Measurements from ENCODE around the gene ABCA2.
"Not testable (repeated sequence)": the region's sequence is repeated elsewhere in the genome, so short reads cannot be mapped to it uniquely, and the experiment has no call there.

ABCA2 gene

DNA sequence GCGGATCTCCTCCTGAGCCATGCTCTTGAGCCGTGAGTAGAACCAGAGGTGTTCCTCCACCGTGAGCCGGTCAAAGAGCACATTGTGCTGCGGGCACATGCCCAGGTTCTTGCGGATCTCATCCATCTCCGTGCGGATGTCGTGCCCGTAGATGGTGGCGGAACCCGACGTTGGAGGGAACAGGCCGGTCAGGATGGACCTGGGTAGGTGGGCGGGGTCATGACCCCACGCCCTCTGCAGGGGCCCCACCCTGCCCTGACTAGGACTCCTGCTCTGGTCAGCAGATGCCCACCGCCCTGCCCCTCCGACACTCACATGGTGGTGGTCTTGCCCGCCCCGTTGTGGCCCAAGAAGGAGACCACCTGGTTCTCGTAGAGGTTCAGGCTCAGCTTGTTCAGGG is 12.1 kb downstream of the ABCA2 start:
- DNase-seq (ENCODE audit: low read depth), result no peak

DNA sequence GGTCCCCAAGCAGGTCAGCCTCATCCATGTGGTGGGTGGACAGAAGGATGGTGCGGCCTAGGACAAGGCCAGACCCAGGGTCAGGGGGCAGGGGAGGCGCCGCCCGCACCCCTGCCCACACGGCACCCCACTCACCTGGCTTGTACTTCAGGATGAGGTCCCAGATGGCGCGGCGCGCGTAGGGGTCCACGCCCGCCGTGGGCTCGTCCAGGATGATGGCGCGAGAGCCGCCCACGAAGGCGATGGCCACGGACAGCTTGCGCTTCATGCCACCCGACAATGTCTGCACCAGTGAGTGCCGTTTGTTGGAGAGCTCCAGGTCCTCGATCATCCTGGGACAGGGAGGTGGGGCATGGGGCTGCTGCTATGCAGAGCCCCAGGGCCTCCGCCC is 12.5 kb downstream of the ABCA2 start:
- no peak for DNase-seq (ENCODE audit: low read depth)

DNA sequence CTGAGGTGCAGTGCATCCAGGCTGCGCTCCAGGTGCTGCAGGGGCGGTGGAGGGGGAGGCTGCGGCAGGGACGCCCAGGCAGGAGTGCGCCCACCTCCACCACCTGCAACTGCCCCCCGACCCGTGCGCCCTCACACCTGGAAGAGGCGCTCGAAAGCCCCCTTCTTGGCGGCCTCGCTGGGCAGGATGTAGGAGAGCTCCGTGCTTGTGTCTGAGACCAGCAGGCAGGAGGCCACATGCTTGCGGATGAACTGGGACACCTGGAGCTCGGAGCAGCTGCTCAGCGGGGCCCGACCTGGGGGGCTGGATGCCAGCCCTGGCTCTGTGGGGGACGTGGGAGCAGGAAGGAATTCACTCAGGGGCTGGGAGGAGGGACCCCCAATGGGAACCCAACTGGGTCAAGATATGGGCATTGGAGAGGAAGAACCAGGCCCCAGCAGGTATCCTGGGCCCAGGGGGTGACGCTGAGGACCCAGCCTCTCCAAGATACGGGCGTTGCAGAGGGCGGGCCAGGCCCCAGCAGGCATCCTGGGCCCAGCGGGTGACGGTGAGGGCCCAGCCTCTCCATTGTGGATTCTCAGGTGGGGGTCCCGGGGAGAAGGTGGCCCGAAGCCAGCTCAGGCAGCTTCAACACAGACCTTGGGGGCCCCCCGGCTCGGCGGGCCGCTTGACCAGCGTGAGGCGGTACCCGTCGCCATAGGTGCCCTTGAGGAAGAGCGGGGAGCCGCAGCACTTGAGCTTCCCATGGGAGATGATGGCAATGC is 13.1 kb downstream of the ABCA2 start:
- no peak for DNase-seq (ENCODE audit: low read depth)

DNA sequence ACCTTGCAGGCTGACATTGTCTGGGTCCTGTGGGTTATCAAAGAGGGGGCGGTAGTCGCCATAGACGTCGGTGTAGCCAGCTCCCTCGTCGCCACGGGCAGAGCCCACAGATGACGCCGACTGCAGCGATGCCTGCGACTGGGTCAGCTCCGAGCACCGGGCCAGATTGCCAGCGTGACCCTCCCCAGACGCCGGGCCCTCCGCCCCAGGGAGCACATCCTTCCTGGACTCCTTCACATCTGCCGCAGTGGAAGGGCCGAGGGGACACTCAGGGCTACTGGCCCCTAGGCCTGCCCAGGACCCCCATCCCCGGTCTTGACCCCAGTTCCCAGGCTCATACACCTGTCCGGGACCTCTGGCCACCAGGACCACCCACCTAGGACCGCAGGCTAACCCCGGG is 13.9 kb downstream of the ABCA2 start:
- no peak for DNase-seq (ENCODE audit: low read depth)

DNA sequence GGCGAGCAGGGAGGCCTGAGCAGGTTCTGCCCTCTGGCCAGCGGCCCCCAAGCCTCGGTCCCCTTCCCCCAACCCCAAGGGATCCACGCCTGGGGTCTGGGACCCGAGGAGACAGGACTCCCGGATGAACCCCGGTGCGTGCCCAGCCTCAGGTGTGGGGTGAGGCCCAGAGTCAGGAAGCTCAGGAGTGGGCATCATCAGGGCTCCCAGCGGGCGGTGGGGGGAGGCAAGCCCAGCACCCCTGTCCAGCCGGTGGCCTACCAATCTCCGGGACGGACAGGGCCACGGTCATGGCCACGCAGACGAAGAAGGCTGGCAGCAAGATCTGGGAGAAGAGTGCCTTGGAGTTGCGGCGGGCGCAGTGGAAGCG is 14.5 kb downstream of the ABCA2 start:
- no peak for DNase-seq (ENCODE audit: low read depth)

DNA sequence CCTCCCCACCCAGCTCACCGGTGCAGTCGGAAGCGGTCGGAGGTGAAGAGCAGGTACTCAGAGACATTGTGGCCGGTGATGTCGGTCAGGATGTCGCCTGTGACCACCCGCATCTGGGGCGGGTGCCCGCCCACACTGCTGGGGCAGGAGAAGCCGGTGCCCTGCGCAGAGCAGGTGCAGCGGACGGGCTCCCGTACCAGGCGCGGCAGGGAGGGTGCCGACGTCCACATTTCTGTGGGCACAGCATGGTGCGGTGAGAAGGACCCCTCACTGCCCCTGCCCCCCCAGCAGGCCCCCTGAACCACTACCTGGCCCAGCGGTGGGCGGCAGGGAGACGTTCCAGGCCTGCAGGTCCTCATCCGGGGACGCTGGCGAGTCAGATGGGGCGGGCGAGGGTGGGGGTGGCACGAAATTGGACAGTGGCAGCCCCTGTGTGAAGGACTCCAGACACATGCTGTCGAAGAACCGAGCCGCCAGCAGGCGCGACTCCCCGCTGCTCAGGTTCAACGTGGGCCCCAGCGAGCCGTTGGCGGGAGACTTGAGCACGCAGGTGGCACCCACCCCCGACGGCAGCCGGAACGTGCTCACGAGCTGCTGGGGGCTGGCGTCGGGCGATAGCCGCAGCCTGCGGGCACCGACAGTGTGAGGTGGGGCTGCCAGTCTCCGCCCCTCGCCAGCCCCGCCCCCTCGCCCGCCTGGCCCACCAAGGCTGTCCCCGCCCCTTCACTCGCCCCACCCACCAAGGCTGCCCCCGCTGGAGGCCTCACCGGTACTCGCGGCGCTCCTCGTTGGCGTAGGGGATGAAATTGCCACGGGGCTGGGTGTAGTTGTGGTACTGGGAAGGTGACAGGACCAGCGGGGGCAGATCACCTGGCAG is 15.1 kb downstream of the ABCA2 start:
- no peak for DNase-seq (ENCODE audit: low read depth)

DNA sequence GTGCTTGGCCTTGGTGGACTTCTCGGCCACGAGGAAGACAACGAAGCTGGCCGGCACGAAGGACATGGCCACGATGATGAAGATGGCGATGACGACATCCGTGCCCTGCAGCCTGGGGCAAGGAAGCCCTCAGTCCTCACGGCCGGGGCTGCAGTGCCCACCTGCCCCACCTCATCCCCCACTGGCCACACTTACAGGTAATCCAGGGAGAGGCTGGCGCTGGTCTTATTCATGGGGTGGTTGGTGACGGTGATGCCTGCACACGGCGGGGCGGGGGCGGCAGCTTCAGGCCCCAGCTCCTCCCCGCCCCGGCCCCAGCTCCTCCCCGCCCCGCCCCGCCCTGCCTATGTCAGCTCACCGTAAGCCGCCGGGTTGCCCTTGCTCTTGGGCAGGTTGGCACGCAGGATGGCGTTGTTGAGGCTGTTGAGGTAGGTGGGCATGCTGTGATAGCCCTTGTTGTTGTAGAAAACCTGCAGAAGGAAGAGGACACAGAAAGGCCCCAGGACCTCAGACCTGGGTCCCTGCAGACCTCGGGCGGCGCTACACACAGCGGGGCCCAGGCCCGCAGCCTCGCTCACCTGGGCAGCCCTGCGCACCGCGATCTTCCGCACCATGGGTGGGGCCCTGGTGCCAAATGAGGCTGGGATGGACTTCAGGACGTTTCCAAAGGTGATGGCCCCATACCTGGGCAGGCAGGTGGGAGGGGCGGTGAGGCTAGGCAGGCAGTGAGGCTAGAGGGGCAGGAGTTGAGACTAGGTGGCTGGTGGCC is 15.9 kb downstream of the ABCA2 start:
- DNase-seq (ENCODE audit: low read depth), result no peak

DNA sequence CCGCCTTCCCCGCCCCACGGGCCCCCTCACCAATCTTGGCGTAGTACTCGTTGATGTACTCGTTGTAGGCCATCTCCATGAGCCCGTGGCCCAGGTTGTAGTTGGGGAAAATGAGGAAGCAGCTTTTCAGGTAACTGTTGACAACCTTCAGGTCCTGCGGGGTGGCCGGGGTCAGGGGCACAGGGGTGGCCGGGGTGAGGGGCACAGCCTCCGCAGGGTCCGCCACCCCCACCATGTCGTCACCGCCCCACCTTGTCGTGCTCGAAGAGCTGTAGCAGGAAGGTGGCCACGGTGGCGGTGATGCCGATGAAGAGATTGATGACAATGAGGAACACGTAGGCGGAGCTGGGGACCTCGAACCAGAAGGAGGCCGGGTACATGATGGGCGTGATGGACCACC is 16.9 kb downstream of the ABCA2 start:
- no peak for DNase-seq (ENCODE audit: low read depth)

DNA sequence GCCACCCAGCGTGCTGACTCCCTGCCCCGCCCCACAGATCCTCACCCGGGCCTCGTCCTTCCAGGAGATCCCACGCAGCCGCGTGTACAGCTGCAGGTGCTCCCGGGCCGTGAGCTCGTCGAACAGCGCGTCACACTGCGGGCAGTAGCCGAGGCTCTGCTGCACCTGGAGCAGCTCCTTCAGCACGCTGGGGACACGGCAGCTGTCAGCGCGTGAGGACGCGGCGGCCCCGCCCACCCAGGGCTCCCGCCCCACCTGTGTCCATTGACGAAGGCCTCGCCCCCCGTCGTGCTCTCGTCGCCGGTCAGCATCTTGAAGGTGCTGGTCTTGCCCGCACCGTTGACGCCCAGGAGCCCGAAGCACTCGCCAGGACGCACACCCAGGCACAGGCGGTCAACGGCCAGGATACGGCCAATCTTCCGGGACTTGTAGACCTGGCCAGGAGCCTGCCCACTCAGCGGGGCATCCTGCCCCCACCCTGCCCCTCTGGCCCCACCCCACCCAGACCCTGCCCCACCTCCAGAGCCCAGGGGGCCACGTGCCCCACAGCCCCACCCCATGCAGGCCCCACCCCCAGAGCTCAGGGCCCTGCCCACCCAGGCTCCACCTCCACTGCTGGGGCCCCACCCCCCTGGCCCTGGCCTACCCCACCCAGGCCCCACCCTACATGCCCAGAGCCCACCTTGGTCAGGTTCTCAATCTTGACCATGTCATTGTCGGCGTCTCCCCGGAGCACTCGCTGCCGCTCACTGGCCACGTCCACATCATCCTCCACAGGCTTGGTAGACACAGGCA is 17.9 kb downstream of the ABCA2 start:
- no peak for DNase-seq (ENCODE audit: low read depth)

DNA sequence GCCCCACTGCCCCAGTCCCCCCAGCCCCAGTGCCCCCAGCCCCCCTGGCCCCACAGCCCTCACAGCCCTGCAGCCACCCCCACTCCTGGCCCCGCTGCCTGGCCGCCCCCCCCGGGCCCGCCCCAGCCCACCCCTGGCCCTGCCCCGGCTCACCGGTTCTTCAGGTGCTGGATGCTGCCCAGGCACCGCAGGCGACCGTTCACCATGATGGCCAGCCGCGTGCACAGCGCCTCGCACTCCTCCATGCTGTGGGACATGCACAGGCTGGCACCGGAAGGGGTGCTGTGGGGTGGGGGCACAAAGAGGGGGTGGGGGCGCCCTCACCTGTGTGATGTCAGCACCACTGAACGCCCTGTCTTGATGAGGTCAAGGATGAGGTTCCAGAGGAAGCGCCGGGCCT is 18.8 kb downstream of the ABCA2 start:
- DNase-seq (ENCODE audit: low read depth), result no peak

DNA sequence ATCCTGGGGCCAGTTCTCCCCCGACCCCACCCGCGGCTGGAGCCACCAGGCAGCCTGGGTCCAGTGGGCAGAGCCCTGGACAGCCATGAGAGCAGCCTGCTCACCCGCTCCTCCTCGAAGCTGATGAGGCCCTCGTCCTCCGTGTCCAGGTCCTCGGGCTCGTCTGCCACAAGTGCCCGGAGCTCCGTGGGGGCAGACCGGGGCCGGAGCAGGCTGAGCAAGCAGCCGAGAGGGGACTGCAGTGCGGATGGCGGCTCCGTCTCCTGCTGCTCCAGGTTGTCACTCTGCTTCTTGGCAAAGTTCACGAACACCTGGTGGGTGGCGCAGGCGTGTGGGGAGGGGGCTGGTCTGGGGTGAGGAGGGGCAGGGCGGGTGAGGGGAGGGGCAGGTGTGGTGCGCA is 19.7 kb downstream of the ABCA2 start:
- DNase-seq (ENCODE audit: low read depth), result no peak

DNA sequence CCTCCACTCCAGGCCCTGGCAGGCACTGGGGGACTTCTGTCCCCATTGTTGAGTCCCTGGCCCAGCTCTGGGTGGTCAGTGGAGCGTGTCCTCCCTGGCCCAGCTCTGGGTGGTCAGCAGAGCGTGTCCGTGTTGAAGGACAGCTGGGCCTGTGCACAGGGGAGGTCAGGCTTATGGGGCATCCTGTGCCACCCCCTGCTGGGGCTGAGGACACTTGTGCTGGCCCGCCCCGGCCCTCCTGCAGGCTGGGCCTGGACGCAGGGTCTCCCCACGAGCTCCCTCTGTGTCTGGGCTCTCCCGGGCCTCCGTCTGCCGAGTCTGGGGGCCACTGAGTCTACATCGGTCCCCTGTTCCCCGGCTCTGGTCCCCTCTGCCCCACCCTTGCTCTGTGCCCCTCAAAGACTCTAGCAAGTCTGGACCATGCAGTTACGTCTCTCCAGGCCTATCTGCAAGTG is 20.2 kb downstream of the ABCA2 start:
- no peak for DNase-seq (ENCODE audit: low read depth)

DNA sequence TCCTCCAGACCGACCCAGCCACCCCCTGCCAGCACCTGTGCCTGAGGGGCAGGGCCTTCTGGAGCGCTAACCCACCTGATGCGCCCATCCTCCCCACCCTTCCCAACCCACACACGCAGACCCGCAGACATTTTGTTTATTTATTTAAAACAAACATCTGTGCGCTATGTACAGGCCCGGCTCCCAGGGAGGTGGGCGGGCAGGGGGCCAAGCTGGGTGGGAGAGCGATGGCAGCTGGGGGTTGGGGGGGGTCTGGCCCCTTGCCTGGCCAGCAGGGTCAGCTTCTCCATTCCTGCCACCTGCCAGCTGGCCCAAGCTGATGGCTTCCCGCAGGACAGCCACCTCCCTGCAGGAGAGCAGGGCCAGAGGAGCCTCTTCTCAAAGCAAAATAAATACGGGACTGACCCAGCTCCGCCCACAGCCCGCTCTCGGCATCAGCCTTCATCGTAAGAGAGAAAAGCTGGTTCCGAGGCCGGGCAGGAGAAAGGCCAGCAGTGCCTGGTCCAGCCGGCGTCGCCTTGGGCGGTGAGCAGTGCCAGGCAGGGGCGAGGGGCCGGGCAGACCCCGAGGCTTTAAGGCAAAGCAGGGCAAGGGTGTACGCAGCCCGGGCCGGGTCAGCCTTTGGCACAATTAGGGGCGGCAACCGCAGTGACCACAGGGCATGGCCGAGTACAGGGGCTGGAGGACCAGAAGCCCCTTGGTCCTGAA is 20.8 kb downstream of the ABCA2 start:
- DNase-seq (ENCODE audit: low read depth), result no peak

DNA sequence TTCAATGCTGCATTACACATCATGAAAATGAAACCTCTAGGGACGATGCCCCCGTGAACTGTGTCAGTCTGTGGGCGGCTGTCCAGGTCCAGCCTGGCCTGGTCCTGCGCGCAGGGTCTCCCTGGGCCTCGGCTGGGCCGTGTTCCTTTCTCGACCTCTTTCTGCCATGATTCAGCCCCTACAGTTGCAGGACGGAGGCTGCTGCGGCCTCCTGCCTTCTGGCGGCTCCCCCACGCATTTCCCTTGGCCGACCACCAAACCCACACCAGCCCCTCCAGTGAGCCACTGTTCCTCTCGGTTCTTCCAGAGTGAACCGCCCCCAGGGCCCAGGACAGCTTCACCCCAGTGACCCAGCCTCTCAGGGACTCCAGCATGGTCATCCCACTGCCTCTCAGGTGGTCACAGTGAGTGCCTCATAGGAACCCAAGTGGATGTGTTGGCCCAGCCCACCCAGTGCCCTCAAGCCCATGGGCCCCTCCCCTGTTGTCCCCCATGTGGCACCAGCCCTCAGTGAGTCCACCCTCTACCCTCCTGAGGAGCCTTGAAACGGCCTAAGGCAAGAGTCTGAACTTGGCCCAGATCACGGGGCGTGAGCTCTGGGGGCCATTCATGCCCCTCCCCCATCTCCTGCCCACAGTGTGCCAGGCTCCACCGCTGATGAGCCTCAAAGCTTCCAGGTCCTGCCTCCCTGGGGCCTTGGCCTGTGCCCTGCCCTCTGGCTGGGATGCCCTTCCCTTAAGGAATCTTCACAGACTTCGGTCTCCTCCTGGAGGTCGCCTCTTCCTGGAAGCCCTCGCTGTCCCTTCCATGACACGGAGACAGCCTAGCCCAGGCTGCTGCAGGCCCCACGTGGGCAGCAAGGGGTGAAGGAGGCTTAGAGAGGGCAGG is 21.7 kb downstream of the ABCA2 start:
- DNase-seq (ENCODE audit: low read depth), result no peak

DNA sequence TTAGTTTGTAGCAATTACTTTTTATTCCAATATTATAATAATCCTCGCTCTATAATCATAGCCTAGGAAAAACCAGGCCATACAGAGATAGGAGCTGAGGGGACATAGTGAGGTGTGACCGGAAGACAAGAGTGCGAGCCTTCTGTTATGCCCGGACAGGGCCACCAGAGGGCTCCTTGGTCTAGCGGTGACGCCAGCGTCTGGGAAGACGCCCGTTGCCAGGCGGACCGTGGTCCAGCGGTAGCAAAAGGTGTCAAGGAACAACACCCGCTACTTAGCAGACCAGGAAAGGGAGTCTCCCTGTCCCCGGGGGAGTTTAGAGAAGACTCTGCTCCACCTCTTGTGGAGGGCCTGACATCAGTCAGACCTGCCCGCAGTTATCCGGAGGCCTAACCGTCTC is 23.8 kb downstream of the ABCA2 start:
- not testable (repeated sequence) for DNase-seq (ENCODE audit: low read depth)

DNA sequence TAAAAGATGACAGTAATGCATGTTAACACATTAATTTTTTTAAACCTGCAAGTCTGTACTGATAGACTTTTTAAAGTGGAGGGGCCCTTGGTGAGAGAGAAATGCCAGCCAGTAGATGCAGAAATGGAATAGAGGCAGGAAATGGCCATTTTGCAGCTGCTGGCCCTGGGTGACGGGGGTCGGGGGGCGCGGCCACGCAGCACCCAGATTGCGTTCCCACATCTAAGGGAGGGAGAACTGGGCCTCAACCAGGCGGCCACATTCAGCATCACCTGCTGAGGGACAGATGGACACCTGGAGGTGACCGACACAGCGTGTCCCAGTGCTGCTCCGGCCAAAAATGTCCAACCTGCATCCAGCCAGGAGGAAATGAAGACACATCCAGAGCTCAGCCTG is 25.4 kb downstream of the ABCA2 start:
- DNase-seq (ENCODE audit: low read depth), result no peak

DNA sequence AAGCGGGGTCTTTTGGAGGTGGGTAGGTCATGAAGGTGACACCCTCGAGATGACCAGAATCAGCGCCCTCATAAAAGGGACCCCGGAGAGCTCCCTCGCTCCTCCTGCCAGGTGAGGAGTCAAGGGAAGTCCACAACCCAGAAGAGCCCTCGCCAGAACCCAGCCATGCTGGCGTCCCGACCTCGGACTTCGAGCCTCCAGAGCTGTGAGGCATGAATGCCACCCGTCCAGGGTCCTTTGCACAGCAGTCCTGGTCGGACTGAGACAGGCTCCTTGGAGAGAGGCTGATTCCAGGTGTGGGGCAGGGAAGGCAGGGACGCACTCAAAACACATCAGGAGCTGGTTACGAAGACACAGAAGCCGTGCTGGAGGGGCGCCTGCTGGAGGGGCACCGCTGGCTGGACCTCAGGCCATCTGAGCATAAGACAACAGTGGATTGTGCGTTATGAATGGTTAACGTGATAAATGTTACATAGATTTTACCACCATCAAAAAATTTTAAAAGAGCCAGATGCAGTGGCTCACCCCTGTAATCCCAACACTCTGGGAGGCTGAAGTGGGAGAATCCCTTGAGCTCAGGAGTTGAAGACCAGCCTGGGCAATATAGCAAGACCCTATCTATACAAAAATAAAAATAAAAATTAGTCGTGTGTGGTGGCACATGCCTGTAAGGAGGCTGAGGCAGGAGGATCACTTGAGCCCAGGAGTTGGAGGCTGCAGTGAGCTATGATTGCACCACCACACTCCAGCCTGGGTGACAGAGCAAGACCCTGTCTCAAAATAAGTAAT is 26.0 kb downstream of the ABCA2 start:
- DNase-seq (ENCODE audit: low read depth), result no peak

DNA sequence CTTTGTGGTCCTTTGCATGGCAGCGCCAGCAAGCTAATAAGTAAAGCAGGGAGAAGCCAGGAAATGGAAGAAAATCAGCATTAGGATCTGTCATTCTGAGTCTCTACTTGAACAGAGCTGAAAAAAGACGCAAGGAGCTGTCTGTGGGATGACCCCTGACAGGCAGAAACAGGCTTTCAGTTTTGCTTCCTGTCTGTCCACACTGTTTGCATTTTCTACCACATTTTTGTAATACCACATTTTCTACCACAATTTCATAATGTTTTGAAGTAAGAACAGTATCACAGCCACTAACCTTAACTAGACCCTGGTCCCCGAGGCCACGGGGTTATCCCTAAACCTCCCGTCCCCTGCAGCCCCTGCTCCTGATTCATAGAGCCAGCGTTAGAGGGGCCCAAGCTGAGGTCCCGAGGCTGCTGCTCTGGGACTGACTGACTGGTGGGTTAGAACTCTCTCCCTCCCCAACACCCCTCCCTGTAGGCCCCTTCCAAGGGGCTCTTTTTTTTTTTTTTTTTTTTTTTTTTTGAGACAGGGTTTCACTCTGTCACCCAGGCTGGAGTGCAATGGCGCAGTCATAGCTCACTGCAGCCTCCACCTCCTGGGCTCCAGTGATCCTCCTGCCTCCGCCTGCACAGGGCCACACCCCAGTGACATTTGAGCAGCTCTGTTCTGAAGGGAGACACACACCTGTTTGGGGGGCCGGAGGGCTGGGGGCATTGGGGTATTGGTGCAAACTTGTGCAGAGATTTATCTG is 27.7 kb downstream of the ABCA2 start:
- no peak for DNase-seq (ENCODE audit: low read depth)

DNA sequence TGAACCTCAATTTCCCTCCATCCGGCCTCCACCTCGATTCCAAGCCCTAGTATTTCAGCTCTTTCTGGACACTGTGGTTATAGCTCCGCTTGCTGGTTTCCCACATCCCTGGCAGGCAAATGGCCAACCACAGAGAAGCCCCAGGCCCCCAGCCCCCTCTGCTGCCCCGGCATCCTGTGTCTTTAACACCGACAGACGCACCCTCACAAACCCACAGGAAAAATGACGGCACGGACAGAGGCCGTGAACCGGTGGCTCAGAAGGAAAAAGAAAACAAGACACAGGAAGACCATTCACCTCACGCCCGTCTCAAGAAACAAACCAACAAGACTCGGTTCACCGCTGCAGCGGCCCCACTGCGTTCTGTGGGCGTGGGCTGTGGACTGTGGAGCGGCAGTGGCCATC is 30.2 kb downstream of the ABCA2 start:
- DNase-seq (ENCODE audit: low read depth), result no peak

Measured in stimulated activated CD8-positive, alpha-beta memory T cell treated with anti-CD3 and anti-CD28 coated beads, Interleukin-7, amount 100 ng/mL, for 24 hours (primary cell).